NCI-H524 (cell line): ENCODE measurements around the gene EPB42.
"Not testable (repeated sequence)": the region's sequence is repeated elsewhere in the genome, so short reads cannot be mapped to it uniquely, and the experiment has no call there.

Experiments
- DNase-seq, 2 experiments: peaks; one replicate each; lab custom pipeline; 2025; lab: John Stamatoyannopoulos, UW

The EPB42 gene

GRCh38 chr15:43185157-43186002, 35.4 kb downstream of the EPB42 start, which contains the start of gene CCNDBP1:
Gene CCNDBP1 (plus strand): TSS chr15:43185403. CDS start chr15:43185499, 96 bp downstream.
- peak; percentile 76 to 86 for DNase-seq

- peak in 1 of 2 experiments; percentile 21 for DNase-seq
These were observed 36.3 kb downstream of the EPB42 start for GRCh38 chr15:43184407-43185124.

GRCh38 chr15:43183270-43183669, 37.5 kb downstream of the EPB42 start:
- DNase-seq, result no peak

- not testable (repeated sequence) for DNase-seq
These were observed 43.7 kb downstream of the EPB42 start for GRCh38 chr15:43177147-43177546.

- DNase-seq, result not testable (repeated sequence)
These were observed 45.0 kb downstream of the EPB42 start for GRCh38 chr15:43175656-43176309.

- DNase-seq, result no peak
These were observed 50.9 kb downstream of the EPB42 start for GRCh38 chr15:43169888-43170287.

- DNase-seq, result no peak
These were observed 52.4 kb downstream of the EPB42 start for GRCh38 chr15:43168192-43169107.

GRCh38 chr15:43167261-43167660, 53.6 kb downstream of the EPB42 start:
- not testable (repeated sequence) for DNase-seq

GRCh38 chr15:43165801-43166325, 55.0 kb downstream of the EPB42 start:
- no peak for DNase-seq

GRCh38 chr15:43153269-43153668, 67.5 kb downstream of the EPB42 start:
- no peak for DNase-seq

GRCh38 chr15:43151688-43152087, 69.1 kb downstream of the EPB42 start:
- no peak for DNase-seq

- no peak for DNase-seq
These were observed 70.5 kb downstream of the EPB42 start for GRCh38 chr15:43150191-43150929.
